Heart left ventricle (tissue), 16 donors: ENCODE results near the gene NPY5R. TPM values are rescaled to one million over a fixed set of nuclear protein-coding genes. Genes with fewer than 3 reads are reported as not detected.

Experiments used
- ATAC-seq, 4 donors: fragments of 200-7000 bp; cut with Tn5 transposase; one replicate each; pipeline ENCODE4 v1.9.1; 2020 to 2022; ENCODE audit warnings: moderate library complexity in 4 of 4, mild to moderate bottlenecking in 3 of 4, moderate number of reproducible peaks in 1 of 4
- DNase-seq, 5 donors: peaks; one replicate each; pipeline ENCODE4 v3.0.0-alpha.2; 2020
- H3K27ac ChIP-seq, 12 donors: fragments of 200-600 bp; sonication (generic) in 4 of 12; one replicate each; pipeline versions ENCODE4 v1.5.0 to v1.8.0; 2016 to 2022; ENCODE audit warnings: mild to moderate bottlenecking in 2 of 12
- H3K27me3 ChIP-seq, 9 donors: fragments of 200-600 bp; sonication (generic) in 2 of 9; one replicate each; pipeline versions ENCODE4 v1.5.1 to v1.8.0; 2016 to 2022; ENCODE audit warnings: mild to moderate bottlenecking in 3 of 9
- H3K36me3 ChIP-seq, 9 donors: fragments of 200-600 bp; sonication (generic) in 2 of 9; one replicate each; pipeline versions ENCODE4 v1.5.0 to v1.8.0; 2018 to 2022; ENCODE audit warnings: mild to moderate bottlenecking in 2 of 9
- H3K4me1 ChIP-seq, 12 donors: fragments of 200-600 bp; sonication (generic) in 4 of 12; one replicate each; pipeline versions ENCODE4 v1.5.0 to v1.8.0; 2016 to 2022; ENCODE audit warnings: mild to moderate bottlenecking in 3 of 12
- H3K4me3 ChIP-seq, 12 donors: fragments of 200-600 bp; sonication (generic) in 4 of 12; one replicate each; pipeline versions ENCODE4 v1.5.0 to v1.8.0; 2017 to 2022; ENCODE audit warnings: mild to moderate bottlenecking in 9 of 12, moderate library complexity in 4 of 12
- H3K9me3 ChIP-seq, 12 donors: fragments of 200-600 bp; sonication (generic) in 4 of 12; one replicate each; pipeline versions ENCODE4 v1.5.0 to v1.8.0; 2016 to 2022; ENCODE audit warnings: mild to moderate bottlenecking in 1 of 12
- POLR2A ChIP-seq, 2 donors: fragments of 450-650 bp; IDR thresholded peaks; one replicate each; pipeline ENCODE4 v1.6.1; 2017; ENCODE audit warnings: antibody characterized with exemption in 2 of 2, mild to moderate bottlenecking in 2 of 2, moderate library complexity in 2 of 2
- WGBS, 4 donors: extraction: QIAGEN DNeasy Blood & Tissue Kit in 2 of 4; methylation state at CpG; one replicate each; pipeline versions ENCODE4 v1.1.5 to v1.1.7; 2013 to 2018; 5-methylcytosine and 5-hydroxymethylcytosine counted together
- intact Hi-C, 10 donors: fragments of 100-400 bp; cut with DNase I; formaldehyde crosslinking; loops; one replicate each; pipeline versions ENCODE4 v1.11.1 to v1.14.2; 2022
- polyA plus RNA-seq, 2 donors: library from polyadenylated mRNA; stranded (reverse); fragments of 200-250 nt; gene quantifications; one replicate each; pipeline ENCODE4 v1.2.3, GENCODE V29; 2013
- total RNA-seq, 9 donors: library from RNA; depleted of rRNA in 2 of 9; stranded (reverse); fragments of >200 nt in 2 of 9; fragmentation: NEBNext Ultra II Directional in 3 of 9; extraction: Animal tissue kit (Norgen Biotek cat#: 25700) in 3 of 9; gene quantifications; one replicate each; pipeline versions ENCODE4 v1.1.0 to v1.2.4, GENCODE V29; 2016 to 2023
- TF ChIP-seq, protein P1 (sequence below), 12 donors: fragments of 200-600 bp; sonication (generic) in 4 of 12; IDR thresholded peaks; one replicate each; pipeline versions ENCODE4 v1.5.0 to v1.8.0; 2018 to 2022; ENCODE audit warnings: antibody characterized with exemption in 12 of 12, mild to moderate bottlenecking in 5 of 12
- donor health status: ischemic (EF 13 %, LVEDD 7.1; RV severe dilation, severe dysfunction).
- donor health status: healthy with polysubstance abuse.
- donor health status: DM: no; HTN: yes; CAD: no.
- donor health status: DM: no; HTN: no; CAD: no.
- donor health status: ischemic (EF 25% LVEDD 6.9; RV normal size, moderate dysfunction).
- donor health status: ischemic (EF 25% LVEDD 5.7; RV mildly dilated, moderate dysfunction).
- donor health status: healthy.
- donor health status: DM: yes; HTN: yes; CAD: no.
- donor health status: ischemic (EF 35%, LVEDD 5.7; RV mildly dilated, moderate dysfunction).
- donor health status: nonischemic (EF 11% LVEDD 7.7; RV severe dilation, severe dysfunction).
- donor health status: DM: yes; HTN: yes; CAD: no.
- donor health status: PGD.
- donor health status: ischemic (EF 29% LVEDD 5.4; RV normal size, mild dysfunction).
- donor health status: nonischemic (EF 23%, LVEDD 6.1; RV moderate dilation, normal function).

The NPY5R gene
- total and polyA plus RNA-seq, 11 donors, result 0.04 to 0.52 (median 0.17) TPM; not detected in 5

- DNase-seq (no peak), ATAC-seq (no peak)
- no peak overlapping the region for H3K4me3 ChIP-seq
- intact Hi-C loops, result no loop called here
- no peaks in the 10 kb centered on the region for H3K36me3 ChIP-seq
- WGBS, 4 donors, result 59 to 76% (median 76%) methylated on average over 5 of the region's 5 CpGs
- H3K27me3 ChIP-seq, result no peaks in the 10 kb centered on the region
- no peaks in the 10 kb centered on the region for H3K9me3 ChIP-seq
- H3K27ac ChIP-seq, result no peak overlapping the region
- TF ChIP-seq, protein P1, sequence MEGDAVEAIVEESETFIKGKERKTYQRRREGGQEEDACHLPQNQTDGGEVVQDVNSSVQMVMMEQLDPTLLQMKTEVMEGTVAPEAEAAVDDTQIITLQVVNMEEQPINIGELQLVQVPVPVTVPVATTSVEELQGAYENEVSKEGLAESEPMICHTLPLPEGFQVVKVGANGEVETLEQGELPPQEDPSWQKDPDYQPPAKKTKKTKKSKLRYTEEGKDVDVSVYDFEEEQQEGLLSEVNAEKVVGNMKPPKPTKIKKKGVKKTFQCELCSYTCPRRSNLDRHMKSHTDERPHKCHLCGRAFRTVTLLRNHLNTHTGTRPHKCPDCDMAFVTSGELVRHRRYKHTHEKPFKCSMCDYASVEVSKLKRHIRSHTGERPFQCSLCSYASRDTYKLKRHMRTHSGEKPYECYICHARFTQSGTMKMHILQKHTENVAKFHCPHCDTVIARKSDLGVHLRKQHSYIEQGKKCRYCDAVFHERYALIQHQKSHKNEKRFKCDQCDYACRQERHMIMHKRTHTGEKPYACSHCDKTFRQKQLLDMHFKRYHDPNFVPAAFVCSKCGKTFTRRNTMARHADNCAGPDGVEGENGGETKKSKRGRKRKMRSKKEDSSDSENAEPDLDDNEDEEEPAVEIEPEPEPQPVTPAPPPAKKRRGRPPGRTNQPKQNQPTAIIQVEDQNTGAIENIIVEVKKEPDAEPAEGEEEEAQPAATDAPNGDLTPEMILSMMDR (IDR thresholded peaks at IDR 0.05), result no peak
- no peak for TF ChIP-seq POLR2A (IDR thresholded peaks at IDR 0.05)
- no peaks in the 10 kb centered on the region for H3K4me1 ChIP-seq
Observed at GRCh38 chr4:163384434-163384833, 40.7 kb downstream of the NPY5R start.

DNA sequence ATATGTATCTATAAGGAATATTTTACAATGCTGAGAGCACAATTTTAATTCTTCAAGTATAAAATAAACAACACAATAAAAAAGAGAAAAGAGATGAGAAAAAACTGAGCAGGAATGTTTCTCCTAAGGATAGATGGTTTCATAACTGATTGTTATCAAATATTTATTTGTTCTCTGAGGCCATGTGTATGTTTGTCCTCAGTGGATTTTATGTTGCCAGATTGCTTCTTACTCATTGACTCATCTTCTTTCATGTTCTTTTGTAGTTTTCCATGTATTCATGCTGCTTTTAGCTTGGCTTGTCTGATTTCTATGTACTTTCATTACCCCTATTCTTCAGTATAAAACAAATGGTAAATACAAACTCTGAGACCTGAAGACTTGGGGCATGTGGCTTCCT, 41.2 kb downstream of the NPY5R start:
- no peaks in the 10 kb centered on the region for H3K27me3 ChIP-seq
- H3K9me3 ChIP-seq, result no peaks in the 10 kb centered on the region
- intact Hi-C loops, result no loop called here
- H3K27ac ChIP-seq, result no peak overlapping the region
- no peak for ATAC-seq
- no peak overlapping the region for H3K4me3 ChIP-seq
- TF ChIP-seq, protein P1 (IDR thresholded peaks at IDR 0.05), result no peak
- no peak for TF ChIP-seq POLR2A (IDR thresholded peaks at IDR 0.05)
- no peaks in the 10 kb centered on the region for H3K36me3 ChIP-seq
- no peak for DNase-seq
- H3K4me1 ChIP-seq, result no peaks in the 10 kb centered on the region

- TF ChIP-seq, protein P1 (IDR thresholded peaks at IDR 0.05), result no peak
- no peak for TF ChIP-seq POLR2A (IDR thresholded peaks at IDR 0.05)
- no peak overlapping the region for H3K4me3 ChIP-seq
- DNase-seq (no peak), ATAC-seq (no peak)
- no peaks in the 10 kb centered on the region for H3K36me3 ChIP-seq
- H3K9me3 ChIP-seq, result no peaks in the 10 kb centered on the region
- intact Hi-C loops, result no loop called here
- no peak overlapping the region for H3K27ac ChIP-seq
- H3K27me3 ChIP-seq, result no peaks in the 10 kb centered on the region
- 59 to 69% (median 63%) methylated on average over 4 of the region's 4 CpGs for WGBS, 4 donors
- no peaks in the 10 kb centered on the region for H3K4me1 ChIP-seq
Observed at GRCh38 chr4:163385466-163385865, 41.8 kb downstream of the NPY5R start.

DNA sequence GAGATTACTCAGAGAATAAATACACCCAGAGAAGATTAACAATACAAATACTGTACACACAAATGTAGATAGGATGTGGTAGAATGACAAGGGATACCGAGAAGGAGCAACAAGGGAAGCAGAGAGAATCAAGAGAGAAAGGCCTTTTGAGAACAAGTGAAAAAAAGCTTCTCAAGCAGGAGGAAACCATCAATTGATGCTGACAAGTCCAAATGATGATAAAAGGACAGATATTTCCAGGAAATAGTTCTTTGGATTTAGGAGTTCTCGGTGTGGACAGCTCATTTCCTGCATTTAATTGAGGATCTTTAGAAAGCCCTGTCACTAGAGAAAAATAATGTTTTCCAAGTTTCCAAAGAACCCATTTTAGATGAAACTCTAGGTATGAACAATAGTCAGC, 48.1 kb downstream of the NPY5R start:
- H3K9me3 ChIP-seq, result no peaks in the 10 kb centered on the region

More for the DNA sequence above, 48.1 kb downstream of the NPY5R start:
- Histone ChIP-seq H3K36me3 (no peaks in the 10 kb centered on the region), H3K4me3 (no peak overlapping the region), H3K27ac (peak overlapping the region in 3 of 12 donors; percentile 16 to 41 (median 23)), H3K4me1 (peaks cover 0 to 6% (median 0%) of the 10 kb centered on the region in 12 donors), H3K27me3 (no peaks in the 10 kb centered on the region)
- TF ChIP-seq, protein P1 (IDR thresholded peaks at IDR 0.05), result no peak
- TF ChIP-seq POLR2A (IDR thresholded peaks at IDR 0.05), result no peak
- 40 to 52% (median 45%) methylated on average over 2 of the region's 2 CpGs for WGBS, 4 donors
- no peak for DNase-seq
- ATAC-seq, result no peak
- intact Hi-C loops, result loop anchor here in 1 of 10 donors (5.0 kb wide), 1 partner anchor 49 kb away; the partner anchor contains the start of gene NPY5R
